HG02678 (cell line): ENCODE results near the gene ATXN2.

Experiments
- ATAC-seq: cut with Tn5 transposase; IDR thresholded peaks from one replicate; pipeline ENCODE4 v1.9.1; 2021; ENCODE audit warnings: mild to moderate bottlenecking, moderate library complexity; ENCODE audit not compliant: unreplicated experiment

Gene ATXN2

DNA sequence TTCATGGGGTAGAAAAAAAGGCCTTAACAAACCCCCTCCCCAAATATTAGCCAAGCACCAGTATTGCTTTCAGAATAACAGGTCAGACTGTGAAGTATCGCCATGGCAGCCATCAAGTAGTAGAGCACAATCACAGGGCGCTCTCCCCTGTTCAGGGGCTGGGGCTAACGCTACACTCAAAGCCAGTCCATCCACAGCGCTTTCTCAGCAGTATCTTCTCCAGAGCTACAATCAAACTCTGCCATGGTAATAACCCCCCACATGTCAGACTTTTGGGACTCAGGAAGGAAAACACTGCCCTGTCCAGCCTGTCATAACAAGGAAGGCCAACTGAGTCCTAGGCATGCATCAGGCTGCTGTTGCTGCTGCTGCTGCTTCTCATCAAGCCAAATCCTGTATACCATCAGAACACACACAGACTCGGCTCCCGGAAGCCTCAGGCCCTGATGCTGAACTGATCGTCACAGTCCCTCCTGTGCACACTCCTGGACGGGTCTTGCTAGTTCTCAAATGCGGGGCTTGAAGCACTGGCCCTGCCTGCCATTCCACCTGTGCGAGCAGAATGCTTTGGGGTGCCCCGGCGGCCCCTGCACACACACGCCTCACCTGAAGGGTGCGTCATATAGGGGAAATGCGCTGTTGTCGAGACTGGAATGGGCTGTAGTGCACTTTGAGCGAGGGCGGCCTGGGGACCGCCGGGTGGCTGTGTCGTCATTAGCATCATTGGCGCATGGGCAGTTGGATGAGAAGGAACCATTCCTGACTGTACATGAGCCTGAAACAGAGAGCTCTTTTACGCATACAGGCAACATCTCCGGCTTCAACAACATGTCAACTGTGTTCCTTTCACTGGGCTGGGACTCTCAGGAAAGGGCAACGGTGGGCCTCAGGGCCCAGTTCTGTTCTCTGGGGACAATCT, 145.8 kb downstream of the ATXN2 start:
- no peak for ATAC-seq

GRCh38 chr12:111451649-111452129, 147.4 kb downstream of the ATXN2 start:
- no peak for ATAC-seq

DNA sequence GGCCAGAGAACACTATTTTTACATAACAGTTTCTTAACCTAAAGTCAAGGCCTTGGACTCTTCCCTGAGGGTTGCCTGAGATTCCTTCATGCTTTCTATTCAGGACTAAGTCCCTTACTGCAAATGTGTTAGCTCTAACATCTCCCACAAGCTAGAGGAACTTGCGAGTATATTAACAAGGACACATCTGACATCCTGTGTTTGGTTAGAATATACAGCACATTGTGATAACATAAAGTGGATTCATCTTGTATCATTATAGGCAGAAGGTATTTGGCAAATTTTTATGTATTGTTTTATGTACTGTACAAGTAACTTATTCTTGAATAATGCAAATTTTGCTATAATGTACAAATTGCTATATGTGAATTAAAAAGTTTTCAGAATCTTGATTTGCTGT, 147.9 kb downstream of the ATXN2 start:
- no peak for ATAC-seq

DNA sequence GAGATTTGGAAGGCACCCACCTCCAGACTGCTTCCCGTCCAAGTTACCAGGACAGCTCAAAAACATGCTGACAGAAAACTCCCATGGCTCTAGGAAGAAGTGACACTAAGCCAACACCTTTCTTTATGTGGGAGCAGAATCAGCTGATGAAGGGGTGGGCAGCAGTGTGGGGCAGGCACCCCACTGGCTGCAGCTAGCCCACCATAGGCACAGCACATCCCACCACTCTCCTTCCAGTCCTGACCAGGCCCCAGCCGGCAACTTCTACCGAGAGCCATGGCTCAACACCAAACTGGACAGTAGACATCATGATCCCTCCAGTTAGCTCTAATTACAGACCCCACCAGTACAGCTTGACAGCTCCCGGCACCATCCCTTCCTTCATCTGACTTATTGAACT, 148.4 kb downstream of the ATXN2 start:
- ATAC-seq = no peak

DNA sequence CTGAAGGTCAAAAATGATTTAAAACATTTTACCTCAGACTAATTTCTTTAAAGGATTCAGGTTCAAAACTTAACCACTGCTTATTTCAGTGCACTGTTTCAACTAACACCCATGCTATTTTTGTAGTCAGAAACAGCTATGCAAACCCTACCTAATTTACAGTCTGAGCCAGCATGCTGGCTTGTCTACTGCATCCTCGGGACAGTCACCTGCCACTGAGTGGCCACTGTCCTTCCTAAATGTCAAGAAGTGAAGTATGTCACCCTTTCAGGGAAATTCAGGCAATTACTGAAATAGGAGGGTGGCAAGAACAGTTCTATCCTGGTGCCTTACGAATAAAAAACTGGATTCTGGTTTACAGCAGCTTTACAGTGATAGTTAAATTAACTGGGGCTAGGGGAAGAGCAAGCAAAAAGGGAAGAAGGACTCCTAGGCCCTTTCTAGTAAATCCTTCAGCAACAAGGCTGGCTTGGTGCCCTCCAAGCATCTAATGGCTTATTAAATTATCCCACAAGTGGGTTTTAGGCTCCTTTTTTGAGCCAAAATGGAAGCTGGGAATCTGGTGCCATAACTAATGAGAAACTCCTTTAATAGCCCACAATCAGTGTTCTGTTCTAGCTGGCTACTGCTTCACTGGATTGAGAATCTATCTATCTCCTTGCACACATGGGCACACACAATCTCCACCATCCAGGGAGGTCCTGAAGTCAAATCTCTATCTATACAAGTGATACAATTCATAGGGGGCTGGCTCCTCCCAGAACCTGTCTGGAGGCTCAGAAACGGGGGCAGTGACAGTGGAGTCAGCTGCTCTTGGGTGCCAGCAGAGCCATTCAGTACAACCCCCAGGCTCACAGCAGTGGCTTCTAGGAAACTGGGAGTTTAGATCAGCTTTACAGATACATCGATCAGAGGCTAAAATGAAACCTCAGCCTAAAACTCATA, 150.0 kb downstream of the ATXN2 start:
- no peak for ATAC-seq

GRCh38 chr12:111448266-111448830, 150.8 kb downstream of the ATXN2 start:
- ATAC-seq = no peak

DNA sequence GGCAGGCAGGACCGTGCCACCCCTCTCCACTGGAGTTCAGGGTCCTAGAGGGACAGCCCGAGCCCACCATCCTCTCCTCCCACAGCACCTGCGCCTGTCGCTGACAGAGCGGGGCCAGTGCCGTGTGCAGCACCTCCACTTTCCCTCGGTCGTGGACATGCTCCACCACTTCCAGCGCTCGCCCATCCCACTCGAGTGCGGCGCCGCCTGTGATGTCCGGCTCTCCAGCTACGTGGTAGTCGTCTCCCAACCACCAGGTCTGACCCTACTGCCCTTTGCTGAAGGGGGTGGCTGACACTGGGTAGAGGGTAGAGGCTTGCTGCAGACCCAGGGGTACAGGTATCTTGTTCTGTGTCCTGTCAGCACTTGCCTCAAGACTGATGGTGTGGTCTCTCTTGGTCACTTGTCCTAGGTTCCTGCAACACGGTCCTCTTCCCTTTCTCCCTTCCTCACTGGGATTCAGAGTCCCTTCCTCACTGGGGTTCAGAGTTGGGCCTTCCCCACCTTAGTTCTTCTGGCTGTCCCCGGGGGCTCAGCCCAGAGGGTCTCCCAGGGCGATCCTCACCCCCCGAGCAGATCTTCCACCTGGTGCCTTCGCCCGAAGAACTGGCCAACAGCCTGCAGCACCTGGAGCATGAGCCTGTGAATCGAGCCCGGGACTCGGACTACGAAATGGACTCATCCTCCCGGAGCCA, 151.4 kb downstream of the ATXN2 start:
- no peak for ATAC-seq

DNA sequence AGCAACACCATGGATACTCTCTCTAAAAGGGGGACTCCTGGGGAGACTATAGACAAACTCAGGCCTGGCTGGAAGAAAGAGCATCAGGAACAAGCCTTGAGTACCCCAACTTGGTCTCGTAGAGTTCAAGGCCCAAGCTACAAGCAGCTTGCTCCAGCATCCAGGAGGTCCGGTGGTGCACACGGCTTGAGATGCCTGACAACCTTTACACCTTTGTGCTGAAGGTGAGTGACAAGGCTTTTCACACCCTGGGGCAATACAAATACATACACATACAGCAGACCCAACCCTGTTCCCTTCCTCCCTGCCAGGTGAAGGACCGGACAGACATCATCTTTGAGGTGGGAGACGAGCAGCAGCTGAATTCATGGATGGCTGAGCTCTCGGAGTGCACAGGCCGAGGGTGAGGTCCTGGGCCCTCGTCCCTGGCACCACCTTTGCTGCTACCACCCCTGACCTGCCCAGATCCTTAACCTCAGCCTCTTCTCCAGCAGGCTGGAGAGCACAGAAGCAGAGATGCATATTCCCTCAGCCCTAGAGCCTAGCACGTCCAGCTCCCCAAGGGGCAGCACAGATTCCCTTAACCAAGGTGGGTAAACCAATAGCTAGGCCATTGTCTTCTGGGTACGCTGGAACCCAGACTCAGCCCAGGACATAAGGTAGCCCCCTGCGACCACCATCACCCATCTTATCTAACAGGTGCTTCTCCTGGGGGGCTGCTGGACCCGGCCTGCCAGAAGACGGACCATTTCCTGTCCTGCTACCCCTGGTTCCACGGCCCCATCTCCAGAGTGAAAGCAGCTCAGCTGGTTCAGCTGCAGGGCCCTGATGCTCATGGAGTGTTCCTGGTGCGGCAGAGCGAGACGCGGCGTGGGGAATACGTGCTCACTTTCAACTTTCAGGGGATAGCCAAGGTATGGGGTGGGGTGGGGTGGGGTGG, 152.2 kb downstream of the ATXN2 start:
- no peak for ATAC-seq

- no peak for ATAC-seq
Measured at GRCh38 chr12:111445726-111446581, 153.2 kb downstream of the ATXN2 start.

DNA sequence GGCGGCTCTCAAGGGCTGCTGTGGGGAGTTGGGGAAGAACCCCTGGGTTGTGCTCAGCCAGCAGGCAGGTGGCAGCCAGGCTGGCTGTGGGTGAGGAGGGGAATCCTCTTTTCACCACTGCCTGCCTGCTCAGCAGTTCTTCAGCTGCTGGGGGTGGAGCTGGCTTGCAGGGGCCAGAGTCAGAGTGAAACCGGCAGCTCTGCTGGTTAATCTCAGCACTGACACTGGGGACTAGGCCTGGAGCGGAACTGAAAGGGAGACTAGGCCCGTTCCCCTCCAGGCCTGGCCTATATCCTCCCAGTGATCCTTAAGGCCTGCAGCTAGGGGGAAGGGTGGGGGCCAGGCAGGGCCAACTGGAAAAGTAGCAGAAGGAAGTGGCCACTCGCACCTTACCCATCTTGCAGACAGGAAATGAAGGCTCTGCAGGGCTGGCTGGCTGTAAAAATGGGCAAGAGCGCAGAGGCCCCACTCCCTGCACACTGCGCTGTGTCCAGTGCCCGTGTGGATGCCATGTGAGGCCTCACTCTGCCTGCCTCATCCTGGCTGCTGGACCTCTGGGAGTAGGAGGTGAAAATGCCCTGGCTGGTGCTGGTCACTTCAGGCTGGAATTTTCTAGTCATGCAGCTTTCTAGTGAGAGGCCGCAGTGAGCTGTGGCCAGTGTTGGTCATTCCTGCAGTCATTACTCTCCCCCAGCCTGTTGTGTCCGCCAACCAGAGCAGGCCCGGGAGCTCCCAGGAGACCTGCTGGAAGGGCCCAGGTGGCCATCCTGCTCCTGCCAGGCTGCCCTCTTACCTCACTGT, 154.0 kb downstream of the ATXN2 start:
- peak; percentile 82 for ATAC-seq

GRCh38 chr12:111444314-111444924, 154.7 kb downstream of the ATXN2 start:
- peak; percentile 44 for ATAC-seq

DNA sequence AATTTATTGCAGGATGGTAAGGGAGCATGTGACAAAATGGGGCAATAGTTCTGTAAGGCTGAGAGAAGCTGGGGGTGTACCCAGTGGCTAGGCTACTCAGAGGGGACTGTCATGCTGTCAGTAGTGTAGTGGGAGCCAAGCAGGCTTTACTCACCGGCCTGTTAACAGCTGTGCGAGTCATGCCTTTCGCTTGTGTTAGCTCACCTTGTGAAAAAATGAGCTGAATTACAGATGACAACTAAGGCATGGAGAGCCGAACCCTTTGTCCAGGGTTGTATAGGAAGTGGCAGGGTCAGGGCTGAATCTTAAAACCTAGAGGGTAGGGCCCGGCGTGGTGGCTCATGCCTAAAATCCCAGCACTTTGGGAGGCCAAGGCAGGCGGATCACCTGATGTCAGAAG, 155.5 kb downstream of the ATXN2 start:
- ATAC-seq = no peak

DNA sequence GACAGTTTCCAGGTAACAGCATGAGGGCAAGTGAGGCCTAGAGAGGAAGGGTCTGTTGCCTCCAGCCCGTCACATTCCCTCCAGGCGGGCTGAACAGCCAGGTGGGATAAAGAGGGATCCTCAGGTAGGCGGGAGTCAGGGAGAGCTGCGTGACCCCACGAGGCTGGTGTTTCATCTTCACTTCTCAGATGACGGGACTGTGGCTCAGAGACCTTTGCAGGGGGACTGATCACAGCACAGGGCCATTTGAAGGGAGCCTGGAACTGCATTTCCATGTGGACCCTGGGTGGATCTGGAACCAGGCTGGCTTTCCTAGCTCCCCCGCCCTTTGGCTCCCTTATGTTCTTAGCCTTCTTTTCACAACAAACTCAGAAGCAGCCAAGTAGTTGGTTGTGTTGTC, 156.0 kb downstream of the ATXN2 start:
- ATAC-seq = no peak

GRCh38 chr12:111442301-111443045, 156.6 kb downstream of the ATXN2 start:
- no peak for ATAC-seq

- ATAC-seq = no peak
Measured at GRCh38 chr12:111441107-111441928, 157.8 kb downstream of the ATXN2 start.

DNA sequence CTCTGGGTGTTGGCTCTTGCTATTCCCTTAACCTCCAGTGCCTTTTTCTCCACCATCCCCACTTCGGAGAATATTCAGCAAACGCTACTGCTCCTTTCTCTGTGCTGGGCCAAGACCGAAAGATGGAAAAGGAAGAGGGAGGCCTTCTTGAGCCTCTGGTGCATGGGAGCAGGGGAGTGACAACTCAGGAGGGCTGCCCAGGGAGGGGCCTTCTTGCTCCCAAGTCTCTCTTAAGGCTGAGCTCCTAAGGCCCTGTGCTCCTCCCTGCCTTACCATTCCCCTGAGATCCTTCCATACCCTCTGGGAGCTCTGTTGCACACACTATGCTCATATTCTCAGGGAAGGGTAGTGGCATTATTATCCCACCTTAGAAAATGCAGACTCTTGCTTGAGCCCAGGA, 158.5 kb downstream of the ATXN2 start:
- ATAC-seq = no peak
